Activated gamma-delta T cell (primary cell): ENCODE results near the gene SLAMF6.

Experiments used
- DNase-seq: peaks from one replicate; lab custom pipeline; 2025; lab: John Stamatoyannopoulos, UW

SLAMF6 gene

DNA sequence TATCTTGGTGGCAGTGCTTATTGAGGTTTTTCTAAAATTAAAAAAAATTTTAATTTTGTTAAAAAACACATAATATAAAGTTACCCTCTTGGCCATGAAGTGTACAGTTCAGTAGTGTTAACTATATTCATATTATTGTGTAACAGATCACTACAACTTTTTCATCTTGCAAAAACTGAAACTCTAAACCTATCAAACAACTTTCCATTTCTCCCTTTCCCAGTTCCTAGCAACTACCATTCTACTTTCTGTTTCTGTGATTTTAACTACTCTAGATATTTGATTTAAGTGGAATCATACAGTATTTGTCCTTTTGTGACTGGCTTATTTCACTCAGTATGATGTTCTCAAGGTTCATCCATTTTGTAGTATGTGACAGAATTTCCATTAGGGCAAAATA is 55.5 kb downstream of the SLAMF6 start:
- DNase-seq = no peak

- DNase-seq = no peak
Measured at GRCh38 chr1:160466961-160467360, 56.1 kb downstream of the SLAMF6 start.

GRCh38 chr1:160465123-160465522 is 57.9 kb downstream of the SLAMF6 start:
- DNase-seq = no peak

GRCh38 chr1:160460683-160461287 is 62.3 kb downstream of the SLAMF6 start:
- no peak for DNase-seq

DNA sequence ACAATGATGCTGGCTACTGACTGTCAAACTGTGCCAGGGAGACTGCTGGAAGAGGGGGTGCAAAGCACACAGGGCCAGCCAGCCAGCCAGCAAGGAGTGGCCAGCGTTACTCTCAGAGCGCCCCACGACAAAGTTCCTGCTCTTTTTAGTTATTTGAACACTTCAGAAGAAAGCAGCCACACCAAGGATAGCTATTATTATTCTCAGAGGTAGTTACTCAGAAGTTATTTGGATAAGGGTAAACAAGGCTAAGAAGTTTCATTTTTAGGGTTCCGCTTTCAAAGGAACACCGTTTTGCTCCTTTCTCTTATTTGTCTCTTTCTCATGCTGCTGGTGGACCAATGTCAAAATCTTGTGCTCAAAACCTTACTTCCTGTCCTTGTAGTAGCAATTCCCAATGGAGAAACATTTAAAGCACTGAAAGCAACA is 62.8 kb downstream of the SLAMF6 start:
- DNase-seq = no peak

DNA sequence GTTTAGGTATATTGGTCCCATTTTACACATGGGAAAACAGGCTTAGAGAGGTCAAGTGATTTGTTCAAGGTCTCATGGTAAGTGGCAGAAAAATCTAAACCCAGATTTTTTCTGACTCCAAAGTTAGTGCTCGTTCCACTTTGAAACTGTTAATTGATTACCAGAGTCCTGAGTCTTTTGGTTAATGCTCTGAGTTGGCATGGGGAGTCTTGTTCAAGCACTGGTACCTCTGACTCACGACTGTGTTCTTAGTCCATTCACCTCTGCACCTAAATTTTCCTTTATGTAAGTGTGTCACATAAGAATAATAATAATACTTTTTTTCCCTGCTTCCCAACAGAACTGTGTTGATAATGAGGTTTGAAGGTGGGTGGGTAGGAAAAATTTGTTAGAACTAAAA is 63.4 kb downstream of the SLAMF6 start:
- DNase-seq = no peak

- DNase-seq = no peak
Measured at GRCh38 chr1:160459056-160459455, 64.0 kb downstream of the SLAMF6 start.

GRCh38 chr1:160455153-160455517 is 67.9 kb downstream of the SLAMF6 start:
- no peak for DNase-seq

DNA sequence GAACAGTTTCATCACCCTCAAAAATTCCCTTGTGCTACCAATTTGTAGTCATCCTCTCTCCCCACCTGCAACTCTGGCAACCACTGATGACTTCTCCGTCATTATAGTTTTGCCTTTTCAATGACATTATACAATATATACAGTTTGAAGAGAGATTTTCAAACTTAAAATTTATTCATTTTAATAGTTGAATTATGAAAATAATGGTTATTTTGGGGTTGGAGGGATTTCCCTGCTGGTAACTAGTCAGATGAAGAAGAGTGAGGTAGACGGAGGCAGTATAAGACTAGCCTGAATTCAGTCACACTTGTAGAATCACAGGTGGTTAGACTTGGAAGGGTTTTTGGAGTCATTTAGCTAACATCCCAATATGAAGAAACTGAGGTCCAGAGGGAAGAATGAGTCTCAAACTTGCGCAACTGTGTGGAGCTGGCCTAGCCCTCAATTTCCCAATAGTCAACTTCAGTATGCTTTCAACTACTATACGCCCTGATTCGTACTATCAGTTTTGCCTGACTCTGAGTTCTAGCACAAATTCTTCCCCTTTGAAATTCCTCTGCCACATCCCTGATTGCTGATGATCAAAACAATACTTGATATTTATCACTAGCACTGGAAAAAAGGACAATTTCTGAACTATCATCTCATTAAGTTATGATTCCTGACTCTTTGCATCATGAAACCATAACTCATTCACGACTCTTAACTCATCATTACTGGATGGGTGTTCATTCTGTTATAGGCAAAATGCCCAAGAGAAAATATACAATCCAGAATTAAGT is 68.5 kb downstream of the SLAMF6 start:
- DNase-seq = no peak

- no peak for DNase-seq
Measured at GRCh38 chr1:160453443-160453842, 69.6 kb downstream of the SLAMF6 start.

DNA sequence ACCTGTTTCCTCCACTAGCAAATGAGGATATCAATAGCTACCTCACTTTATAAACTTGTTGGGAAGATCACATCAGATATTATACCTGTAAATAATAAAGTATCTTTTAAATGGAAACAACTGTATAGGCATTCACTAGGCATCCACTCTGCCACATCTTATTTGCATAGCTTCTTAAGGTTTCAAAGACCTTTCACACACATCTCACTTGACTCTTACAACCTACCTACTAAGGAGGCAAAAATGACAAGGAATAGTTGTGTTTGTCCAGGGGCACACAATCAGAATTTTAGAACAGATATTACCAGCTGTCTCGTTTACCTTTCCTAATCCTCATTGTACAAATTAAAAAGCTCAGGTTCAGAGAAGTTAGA is 71.2 kb downstream of the SLAMF6 start:
- DNase-seq = no peak

DNA sequence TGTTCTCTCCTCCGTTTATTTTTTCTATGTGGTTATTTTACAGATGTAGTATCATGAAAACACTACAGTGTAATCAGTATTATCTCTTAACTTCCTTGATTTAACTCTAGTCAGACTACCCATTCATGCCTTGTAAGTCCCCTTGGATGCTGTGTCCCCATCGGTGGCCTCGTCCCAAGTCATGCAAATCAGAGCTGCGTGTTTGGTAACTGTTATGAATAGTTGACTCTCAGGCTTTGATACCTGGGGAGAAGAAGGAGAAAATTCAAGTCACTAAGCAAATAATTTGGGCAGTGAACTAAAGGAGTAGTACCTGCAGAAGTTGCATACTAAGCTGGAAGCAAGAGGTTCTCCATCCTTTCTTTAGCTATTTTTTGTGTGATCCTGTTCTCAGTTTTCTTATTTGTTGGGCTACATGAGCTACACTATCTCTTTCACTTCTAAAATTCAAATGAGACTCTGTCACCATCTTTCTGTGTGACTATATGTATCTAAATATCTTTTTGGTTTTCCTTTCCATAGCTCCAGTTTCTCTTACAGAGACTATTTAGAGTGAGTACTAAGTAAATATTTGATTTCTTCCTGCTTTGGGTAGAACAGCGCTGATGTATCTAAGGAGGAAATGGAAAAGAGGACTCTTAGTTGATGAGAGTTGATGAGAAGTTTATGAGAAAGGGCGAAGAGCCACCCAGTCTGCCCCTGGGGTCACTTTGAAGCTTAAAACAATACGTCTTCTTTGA is 71.8 kb downstream of the SLAMF6 start:
- DNase-seq = no peak

DNA sequence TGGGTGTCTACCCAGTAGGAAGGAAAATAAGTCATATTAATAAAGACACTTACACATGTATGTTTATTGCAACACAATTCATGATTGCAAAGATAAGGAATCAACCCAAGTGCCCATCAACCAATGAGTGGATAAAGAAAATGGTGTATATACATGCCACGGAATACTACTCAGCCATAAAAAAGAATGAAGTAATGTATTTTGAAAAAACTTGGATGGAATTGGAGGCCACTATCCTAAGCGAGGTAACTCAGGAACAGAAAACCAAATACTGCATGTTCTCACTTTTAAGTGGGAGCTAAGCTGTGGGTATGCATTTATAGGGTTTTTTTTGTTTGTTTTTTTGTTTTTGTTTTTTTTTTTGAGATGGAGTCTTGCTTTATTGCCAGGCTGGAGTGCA is 73.6 kb downstream of the SLAMF6 start:
- no peak for DNase-seq

- DNase-seq = no peak
Measured at GRCh38 chr1:160446945-160447600, 76.0 kb downstream of the SLAMF6 start.

- DNase-seq = no peak
Measured at GRCh38 chr1:160439718-160440117, 83.3 kb downstream of the SLAMF6 start.

DNA sequence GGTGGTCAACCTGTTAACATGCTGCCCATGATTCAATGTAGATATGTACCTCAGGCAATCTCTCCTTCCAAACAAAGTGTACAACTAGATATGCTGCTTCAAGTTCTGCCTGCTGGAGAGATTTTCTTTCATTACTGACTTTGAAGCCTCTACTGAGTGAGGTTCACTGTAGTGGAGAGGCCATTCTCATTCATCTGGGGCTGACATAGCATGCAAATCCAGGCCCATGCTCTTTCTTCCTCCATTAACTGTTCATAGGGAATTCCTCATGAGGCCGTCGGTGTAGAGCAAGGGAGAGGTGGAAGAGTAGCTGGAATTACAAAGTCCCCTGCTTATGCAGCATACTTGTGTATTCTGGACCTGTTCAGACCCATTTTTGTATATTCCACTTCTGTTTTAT is 84.1 kb downstream of the SLAMF6 start:
- DNase-seq = no peak

GRCh38 chr1:160438317-160438918 is 84.6 kb downstream of the SLAMF6 start:
- DNase-seq = no peak

DNA sequence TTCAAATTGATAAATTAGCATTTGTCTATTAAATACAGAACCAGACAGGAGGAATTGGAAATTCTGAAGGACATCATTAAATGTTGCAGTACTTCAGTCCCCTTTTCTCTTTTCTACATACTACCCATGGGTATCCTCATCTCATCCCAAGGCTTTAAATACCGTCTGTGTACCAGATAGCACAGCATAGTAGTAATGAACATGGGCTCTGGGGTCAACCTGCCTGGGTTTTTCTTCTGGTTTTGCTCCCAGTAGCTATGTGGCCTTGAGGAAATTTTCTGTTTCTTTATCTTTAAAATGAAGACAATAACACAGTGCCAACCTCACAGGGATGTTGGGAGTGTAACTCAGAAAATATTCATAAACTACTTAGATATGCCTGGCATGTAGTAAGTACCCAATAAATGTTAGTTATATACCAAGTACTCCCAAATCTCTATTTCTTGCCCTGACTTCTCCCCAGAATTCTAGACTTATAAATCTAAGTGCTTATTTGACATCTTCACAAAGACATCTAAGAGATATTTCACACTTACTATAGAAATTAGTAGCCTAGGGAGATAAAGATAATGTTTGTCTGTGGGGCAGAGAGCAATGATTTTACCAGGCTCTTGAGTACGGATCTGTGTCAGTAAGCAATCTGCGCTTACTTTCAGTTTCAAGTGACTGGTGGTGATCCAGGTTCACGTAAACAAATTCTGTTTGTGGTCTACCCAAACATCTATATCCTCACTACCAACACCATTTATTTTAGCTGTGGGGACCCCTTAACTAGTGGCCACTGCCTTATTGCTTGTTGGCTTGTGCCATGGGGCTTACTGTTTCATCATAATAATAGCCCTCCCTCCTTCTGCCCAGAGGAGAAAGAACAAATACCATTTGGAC is 85.4 kb downstream of the SLAMF6 start:
- no peak for DNase-seq

DNA sequence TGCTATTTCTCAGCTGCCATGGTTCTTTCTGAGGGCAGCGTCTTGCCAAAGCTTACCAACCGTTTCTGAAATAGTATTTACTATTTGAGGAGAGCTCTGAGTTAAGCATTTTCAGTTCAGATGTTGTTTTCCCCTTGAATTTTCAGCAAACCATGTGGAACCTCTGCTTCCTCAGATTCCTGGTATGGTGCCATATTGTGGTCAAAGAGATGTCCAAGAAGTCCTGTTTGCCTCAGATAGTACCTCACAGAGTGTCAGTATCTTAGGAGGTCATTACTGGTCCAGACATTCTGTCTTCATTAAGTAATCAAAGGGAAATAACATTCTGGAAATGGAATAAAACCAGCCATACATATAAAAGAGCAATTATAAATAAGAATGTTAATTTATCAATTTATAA is 86.1 kb downstream of the SLAMF6 start:
- no peak for DNase-seq
